ENCODE data around the gene OR9A2.

OR9A2 gene, protein sequence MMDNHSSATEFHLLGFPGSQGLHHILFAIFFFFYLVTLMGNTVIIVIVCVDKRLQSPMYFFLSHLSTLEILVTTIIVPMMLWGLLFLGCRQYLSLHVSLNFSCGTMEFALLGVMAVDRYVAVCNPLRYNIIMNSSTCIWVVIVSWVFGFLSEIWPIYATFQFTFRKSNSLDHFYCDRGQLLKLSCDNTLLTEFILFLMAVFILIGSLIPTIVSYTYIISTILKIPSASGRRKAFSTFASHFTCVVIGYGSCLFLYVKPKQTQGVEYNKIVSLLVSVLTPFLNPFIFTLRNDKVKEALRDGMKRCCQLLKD

DNA sequence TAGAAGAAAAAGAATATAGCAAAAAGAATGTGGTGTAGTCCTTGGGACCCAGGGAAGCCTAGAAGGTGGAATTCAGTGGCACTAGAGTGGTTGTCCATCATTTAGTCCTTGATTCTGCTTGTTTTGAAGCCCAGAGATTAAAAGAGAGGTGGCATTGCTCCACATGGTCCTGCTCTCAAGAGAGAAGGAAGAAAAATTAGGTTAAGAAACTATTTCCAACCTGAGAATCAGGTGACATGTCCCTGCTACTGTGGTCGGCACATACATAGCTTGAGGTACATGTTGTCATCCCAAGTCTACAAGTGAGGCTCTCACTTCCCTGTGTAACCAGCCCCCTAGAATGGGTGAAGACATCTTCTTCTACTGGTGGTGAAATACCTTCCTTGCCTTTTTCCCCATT lies at the start of gene OR9A2:
Gene OR9A2 (minus strand): TSS at position 101 of the 400 bp plus-strand sequence. CDS start 0 bp downstream, at position 101.
- no peak for DNase-seq

DNA sequence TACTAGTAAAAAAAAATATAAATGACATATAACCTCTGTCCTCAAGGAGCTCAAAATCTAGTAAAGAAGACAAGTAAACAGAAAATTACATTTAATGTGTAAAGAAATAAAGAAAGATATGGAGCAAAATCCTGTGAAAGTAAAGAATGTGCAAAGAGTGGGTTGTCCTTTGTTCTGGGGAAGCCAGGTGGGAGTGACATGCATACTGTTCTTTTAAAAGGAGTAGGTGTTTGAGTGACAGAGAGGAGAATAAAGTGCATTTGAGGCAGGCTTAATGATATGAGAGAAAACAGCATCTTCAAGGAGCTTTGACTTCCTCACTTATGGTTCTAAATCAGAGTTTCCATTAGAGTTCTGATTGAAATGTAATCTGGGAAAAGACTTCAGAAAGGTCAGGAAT lies 47.2 kb upstream of the OR9A2 start:
- no peak for DNase-seq

DNA sequence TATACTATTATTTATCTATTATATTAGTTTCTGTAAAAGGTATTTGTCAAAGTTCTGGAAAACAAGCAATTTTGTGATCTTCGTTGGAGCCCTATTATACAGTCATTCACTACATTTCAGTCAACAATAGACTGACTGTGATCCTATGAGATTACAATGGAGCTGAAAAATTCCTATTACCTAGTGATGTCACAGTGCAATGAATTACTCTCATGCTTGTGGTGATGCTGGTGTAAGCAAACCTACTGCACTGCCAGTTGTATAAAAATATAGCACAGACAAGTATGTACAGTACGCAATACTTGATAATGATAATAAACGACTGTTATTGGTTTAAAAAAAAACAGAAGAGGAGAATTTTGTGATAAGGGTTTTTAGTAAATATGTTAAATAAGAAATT lies 46.6 kb upstream of the OR9A2 start:
- no peak for DNase-seq

DNA sequence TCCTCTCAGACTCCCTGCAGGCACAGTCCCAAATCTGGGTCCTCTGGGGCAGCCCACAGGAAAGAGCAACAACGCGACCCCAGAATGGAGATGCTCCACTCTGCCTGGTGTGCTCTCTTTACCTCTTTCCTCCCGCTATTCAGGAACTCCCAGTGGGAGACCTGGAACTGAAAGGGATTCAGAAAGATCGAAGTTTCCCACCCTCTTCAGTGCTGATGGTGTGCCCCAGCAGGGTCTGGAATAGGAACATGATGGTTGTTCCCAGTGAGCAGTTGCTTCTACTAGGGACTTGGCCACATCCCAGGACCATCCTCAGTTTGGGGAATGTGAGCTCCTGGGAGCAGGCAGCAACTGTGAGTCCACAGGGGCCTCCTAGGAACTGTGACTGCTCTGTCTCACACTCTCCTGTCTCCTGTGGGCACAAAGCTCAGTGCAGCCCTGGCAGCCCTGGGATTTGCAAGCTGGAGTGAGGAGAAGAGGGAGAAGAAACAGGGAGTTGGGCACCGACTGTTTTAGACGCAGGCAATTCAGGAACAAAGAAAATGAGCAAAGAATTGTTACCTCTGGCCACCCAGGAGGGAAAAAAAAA lies 43.1 kb upstream of the OR9A2 start:
- DNase-seq: no peak

DNA sequence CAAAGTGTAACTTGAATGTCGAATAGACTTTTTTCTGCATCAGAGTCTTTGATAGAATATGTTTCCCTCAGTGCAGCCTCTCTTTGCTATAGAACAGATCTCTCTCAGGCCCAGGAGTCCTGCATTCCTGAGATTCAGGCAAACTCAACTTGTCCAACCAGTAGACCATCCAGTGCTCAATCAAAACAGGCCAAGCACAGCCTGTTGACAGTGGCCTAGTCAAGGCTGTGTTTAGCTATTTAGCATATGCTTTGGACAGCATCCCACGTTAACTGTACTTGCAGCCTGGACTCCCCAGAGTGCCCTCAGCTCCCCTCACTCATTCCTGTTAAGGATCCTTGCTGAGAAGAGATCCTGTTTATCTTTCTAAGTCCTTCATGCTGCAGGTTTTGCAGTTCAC lies 41.5 kb upstream of the OR9A2 start:
- DNase-seq: no peak

DNA sequence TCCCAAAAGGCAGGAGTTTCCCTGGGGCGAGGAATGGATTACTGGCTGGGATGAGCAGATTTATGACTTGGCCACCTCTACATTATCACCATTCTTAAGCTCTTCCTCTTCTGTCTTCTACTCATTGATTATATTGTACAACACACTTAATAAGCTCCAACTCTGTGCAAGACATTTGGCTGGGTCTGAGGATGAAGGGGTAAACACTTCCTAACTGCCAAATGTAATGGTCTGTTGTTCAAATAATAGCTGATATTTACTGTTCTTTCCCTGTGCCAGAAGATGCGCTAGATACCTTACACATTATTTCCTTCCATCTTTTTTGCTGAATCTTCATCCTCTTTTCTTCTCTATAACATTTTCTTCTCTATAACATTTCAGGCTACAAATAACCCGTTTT lies 36.8 kb upstream of the OR9A2 start:
- no peak for DNase-seq

DNA sequence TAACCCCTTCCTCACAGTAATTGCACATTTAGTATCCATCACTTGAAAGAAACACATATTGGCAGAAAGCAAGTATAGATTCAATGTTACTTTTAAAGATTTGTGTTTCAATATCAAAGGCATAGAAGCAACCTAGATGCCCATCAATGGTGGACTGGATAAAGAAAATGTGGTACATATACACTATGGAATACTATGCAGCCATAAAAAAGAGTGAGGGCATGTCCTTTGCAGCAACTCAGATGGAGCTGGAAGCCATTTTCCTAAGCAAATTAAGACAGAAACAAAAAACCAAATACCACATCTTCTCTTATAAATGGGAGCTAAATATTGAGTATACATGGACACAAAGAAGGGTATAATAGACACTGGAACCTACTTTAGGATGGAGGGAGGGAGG lies 28.8 kb upstream of the OR9A2 start:
- no peak for DNase-seq

DNA sequence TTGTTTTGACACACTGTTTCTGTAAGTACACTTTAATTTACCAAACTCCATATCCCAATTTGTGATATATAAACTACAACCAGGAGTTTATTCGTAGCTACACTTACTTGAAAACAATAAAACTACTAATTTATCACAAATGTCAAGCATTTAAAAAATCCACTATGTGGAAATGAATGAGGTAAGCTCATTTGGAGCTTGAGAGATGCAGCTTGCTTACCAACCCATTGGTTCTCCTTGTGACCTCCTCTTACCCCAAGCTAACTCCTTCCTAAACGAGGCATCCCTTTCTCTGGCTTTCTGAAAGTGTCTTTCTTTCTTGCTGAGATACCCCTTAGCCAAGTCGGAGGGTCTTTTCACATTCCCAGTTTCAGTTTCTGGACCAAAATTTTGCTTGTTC lies 27.7 kb upstream of the OR9A2 start:
- no peak for DNase-seq

DNA sequence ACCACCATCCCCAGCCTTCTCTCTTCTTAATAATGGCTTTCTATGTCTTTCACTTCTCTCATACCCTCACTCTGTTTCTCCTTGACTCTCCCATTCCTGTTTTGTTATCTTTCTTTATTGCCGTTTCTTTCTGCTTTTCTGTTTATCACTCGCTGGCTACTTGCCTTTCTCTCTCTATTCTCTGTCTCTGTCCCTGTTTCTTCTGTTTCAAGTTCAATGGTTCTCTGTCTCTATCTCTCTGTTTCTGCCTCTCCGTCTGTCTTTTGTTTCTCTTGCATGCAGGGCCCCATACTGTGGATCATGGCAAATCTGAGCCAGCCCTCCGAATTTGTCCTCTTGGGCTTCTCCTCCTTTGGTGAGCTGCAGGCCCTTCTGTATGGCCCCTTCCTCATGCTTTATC lies 25.1 kb upstream of the OR9A2 start, which contains the start of gene OR6V1:
Gene OR6V1 (plus strand): TSS at position 301 of the 400 bp plus-strand sequence. CDS start 0 bp downstream, at position 301.
- DNase-seq: no peak

DNA sequence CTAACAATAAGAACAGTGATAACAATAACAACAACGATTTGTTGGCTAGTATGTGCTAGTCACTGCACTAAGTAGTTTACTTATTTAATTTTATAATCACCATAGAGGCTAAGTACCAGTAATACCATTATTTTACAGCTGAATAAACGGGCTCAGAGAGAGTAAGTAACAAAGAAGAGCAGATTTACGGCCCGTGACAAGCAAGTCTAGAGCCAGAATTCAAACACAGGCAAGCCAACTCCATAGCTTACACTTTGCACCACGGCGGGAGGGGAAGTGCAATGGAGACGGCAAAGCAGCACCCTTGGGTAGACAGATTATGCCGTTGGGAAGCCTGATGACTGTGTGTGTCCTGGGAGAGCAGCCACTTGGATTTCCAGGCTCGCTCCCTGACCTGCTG lies 24.0 kb upstream of the OR9A2 start:
- no peak for DNase-seq

DNA sequence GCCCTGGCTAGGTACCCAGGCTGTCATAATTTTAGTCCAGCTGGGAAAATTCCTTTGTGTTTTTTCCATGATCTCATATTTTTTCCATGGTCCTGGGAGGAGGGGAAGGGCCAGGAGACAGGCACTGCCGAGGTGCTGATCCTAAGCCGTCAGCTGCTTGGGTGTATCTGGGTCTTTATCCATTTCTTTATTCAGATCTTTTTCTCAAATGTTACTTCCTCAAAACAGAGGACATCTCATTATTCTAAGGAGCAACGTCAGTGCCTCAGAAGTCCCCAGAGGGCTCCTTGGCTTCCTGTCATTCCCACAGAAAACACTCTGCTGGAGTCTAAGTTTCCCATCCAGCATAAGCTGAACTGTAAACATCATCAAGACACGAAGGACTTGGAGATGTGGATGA lies 22.4 kb upstream of the OR9A2 start:
- DNase-seq: no peak

DNA sequence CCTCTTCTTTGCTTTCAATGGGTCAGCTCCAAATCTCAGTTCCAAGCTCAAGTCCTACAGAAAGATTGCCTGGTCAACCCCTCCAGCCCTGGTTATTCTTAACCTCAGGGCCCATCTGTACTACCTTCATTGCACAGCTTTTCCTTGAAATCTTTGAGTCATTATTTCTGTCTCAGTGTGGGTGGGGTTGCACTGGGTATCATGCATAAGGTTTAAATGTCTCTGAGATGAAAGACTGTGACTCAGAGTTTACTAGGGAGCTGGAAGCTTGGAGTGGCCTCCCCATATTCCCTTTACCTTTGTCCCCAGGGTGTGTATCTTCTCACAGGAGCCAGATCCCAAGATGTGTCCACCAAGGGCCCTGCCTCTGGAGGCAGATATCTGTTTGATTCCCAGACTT lies 21.9 kb upstream of the OR9A2 start:
- no peak for DNase-seq

DNA sequence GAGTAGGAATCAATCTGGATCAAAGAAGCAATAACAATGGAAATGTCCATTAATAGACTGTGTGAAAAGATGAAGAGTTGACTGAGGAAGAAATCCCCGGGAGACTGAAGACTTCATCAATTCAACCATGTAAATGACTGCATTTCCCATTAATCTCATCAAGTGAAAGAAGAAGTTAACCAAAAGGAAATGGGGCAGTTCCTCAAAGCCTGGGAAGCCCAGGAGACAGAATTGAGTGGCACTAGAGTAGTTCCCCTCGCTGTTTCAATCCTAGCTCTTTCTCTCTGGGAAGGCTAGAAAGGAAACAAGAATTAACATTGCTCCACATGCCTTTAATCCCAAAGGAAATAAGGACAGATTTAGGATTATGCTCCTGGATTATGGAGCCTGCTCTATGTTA lies 20.4 kb upstream of the OR9A2 start:
- DNase-seq: no peak

DNA sequence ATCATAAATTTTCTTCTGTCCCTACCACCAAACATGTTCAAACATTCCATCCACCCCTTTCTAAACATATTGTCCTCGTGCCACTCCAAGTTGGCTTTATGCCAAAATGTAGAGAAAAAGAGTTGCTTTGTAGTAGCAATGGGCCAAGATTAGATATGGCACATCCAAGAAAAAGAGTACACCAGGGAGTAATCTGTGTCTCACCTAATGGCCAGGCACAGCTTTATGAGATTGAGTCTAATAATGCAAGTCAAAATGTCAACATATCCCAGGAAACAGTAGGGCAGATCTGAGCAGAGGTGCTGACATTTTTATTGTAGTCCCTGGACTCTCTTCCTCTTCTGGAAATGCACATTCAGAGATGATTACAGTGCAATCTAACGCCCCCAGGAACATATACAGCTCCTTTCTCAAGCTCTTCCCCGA lies 19.5 kb upstream of the OR9A2 start:
- DNase-seq: no peak

DNA sequence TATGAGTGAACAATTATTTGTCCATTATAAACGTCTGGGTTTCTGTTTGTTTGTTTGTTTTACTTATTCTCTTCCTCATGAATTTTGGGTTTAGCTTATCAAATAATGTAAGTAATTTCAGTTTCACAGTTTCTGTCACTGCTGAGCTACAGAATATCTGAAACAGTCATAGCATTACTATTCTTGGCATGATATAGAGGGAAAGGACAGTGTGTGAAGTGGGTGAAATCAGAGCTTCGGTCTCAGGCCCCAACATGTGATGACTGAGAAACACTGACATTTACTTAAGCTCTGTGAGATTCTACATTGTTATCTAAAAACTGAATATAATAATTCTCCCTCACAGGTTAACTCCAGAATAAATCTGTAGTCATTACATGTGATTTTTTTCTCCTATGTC lies 16.5 kb upstream of the OR9A2 start:
- no peak for DNase-seq

DNA sequence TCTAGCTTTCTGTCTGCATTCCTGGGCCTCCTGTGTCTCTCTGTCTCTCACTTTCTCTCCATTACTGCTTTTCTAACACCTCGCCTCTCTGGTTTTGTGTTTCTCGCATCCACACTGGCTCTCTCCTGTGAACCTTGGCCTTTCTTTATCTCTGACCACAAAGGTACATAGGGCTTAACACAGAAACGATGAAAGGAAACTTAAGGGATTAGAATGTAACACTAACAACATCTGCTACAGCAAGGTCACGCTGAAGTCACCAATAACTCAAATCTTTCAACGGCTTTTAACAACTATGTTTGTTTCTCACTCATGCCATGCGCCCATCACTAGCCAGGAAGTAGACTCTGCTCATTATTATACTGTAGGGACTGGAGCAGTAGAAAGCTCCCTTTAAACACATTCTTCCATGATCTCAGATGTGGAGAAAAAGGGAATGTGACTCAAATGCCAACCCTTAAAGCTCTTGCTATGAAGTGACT lies 15.9 kb upstream of the OR9A2 start:
- DNase-seq: no peak

DNA sequence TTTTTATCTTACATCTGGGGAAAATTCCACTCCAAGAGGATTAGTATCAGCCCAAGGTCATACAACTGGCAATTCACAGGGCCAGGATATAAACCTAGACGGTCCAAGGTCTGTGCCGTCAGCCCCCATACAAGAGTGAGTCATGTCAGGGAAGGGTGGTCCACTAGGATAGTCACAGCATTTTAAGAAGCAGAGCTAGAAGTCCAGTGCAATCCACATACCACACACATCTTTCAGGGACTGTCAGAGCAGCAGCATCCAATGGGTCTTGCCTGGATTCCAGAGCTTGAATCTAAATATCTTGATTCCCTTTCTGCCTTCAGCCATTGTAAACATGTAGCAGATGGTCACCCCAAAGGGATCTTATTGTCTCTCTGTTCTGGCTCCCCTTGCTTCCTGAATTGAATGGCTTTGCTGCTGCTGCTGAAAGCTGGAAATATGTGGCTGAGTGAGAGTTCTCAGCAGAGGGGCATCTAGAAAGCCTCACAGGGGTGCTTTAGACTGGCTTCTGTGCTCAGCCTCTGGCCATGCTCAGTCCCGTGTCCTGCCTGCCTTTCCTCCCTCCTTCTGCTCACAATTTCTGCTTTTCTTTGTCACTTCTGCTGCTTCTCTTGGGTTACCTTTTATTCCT lies 15.3 kb upstream of the OR9A2 start:
- DNase-seq: no peak

DNA sequence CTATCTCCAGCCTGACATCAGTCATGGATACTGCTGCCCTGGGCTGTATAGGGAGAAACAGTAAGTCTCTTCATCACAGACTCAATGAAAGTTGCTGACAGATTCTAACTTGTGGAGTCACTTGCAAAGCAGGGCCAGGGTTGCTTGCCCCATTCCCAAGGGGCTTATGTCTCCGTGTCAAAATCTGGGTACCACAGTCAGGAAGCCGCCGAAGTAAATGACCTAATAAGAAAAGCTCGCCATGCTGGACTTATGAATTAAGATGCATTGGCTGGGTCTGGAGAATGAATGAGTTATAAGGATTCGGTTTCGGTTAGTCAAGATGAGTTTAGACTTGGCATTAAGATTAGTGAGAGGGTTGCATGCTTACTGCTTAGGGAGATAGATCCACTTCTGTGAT lies 14.4 kb upstream of the OR9A2 start:
- DNase-seq: no peak

DNA sequence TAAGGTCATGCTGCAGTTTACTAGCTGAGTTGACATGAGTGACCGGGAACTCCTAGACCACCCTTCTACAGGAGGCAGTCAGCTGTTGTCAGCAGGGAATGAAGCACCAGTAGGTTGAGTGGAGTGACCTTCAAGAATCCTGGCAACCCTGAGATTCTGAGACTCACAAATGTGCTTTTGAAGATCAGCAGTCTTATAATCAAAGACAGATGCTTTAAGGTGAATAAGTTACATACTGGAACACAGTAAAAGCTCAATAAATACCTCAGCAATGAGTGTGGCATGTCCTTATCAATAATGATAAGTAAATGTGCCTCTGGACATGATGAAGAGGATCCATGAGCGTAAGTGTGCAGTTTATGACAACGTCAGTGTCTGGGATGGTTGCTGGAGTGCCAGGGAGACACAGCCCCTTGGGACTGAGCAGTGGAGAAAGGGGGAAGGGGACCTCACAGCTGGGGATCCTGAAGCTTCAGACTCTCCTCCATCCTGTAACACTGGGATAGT lies 13.3 kb upstream of the OR9A2 start:
- DNase-seq: no peak

DNA sequence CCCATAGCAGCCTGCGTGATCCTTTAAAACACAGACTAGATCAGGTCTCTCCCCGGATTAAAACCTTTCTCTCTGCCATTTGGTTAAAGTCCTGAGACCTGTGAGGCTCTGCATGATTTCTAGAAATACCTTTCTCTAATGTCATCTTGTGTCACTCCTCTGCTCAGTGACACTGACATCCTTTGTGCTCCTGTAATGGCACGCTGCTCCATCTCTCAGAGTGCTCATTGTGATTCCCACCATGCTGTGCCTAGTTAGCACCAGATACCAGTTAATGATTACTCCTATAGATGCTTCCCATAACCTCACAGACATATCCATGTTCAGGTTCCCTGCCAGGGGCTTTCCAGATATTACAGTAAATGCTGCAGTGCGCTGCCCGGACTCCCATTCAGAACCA lies 11.7 kb upstream of the OR9A2 start:
- no peak for DNase-seq

DNA sequence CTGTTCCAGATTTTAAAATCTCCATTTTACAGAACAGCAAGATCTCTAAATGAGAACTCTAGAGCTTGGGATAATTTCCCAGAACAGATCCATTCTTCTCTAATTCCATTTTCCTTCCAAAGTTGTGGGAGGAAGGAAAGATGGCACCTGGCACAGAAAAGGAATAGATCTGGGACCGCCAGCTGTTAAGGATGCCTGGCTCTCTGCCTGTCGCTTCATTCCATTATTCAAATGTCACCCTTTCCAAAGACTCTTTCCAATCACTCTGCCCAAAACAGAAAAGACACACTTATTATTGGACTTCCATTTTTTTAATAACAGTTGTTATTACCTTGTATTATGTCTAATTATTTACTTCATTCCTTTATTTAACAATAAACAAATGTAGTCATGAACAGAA lies 751 bp upstream of the OR9A2 start:
- DNase-seq: no peak

DNA sequence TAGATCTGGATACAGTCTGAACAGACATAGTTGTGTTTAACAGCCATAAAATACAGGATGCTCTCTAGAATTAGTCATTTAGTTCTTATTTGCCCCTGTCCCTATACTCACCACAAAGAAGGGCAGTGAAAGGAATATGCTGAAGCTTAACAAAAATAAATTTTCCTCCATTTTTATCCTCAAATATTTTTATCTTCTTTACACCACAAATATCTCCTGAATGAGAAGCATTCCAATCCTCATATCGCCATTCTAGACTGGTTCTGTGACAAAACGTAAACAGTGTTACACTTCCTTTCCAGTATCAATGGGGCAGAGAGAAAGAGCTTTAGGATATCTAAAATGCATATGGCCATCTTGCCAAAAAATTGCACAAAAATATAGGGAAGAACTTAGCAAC lies 1.6 kb downstream of the OR9A2 start:
- no peak for DNase-seq

DNA sequence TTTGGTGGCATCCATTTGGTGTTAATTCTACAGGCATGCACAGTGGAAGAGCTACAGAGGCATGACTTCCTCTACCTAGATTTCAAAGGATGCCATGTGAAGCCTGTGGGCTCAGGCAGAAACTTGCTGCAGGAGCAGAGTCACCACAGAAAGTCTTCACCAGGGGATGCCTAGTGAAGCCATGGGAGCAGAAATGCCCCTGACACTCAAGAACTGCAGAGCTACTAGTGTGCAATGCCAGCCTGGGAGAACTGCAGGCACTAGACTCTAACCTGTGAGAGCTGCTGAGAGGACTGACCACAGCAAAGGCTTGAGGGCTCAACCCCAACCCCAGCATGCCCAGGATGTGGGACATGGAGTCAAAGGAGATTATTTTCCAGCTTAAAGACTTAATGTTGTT lies 3.9 kb downstream of the OR9A2 start:
- no peak for DNase-seq

DNA sequence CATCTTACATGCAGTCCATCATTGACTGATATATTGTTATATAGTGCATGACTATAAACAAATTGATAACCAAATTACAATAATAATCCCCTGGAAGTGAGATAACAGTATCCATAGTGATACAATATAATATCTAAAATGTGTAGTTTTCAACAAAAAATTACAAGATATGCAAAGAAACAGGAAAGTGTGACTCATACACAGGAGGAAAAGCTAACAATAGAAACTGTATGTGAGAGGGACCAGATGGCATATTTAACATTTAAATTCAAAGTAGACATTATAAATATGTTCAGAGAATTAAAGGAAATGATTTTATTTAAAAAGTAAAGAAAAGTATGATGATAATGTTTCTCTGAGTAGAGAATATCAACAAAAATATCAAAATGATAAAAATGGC lies 8.0 kb downstream of the OR9A2 start:
- DNase-seq: no peak
